ENCODE results near the gene COL26A1. TPM values are rescaled to one million over a fixed set of nuclear protein-coding genes. Genes with fewer than 3 reads are reported as not detected.
A peak's percentile ranks its signal among the peaks of the same experiment; 100 is the strongest.
"Not testable (repeated sequence)": the region's sequence is repeated elsewhere in the genome, so short reads cannot be mapped to it uniquely, and the experiment has no call there.

COL26A1 gene
- not detected in 2 replicates for total RNA-seq (2014; rRNA removed; shearing (Covaris generic))

DNA sequence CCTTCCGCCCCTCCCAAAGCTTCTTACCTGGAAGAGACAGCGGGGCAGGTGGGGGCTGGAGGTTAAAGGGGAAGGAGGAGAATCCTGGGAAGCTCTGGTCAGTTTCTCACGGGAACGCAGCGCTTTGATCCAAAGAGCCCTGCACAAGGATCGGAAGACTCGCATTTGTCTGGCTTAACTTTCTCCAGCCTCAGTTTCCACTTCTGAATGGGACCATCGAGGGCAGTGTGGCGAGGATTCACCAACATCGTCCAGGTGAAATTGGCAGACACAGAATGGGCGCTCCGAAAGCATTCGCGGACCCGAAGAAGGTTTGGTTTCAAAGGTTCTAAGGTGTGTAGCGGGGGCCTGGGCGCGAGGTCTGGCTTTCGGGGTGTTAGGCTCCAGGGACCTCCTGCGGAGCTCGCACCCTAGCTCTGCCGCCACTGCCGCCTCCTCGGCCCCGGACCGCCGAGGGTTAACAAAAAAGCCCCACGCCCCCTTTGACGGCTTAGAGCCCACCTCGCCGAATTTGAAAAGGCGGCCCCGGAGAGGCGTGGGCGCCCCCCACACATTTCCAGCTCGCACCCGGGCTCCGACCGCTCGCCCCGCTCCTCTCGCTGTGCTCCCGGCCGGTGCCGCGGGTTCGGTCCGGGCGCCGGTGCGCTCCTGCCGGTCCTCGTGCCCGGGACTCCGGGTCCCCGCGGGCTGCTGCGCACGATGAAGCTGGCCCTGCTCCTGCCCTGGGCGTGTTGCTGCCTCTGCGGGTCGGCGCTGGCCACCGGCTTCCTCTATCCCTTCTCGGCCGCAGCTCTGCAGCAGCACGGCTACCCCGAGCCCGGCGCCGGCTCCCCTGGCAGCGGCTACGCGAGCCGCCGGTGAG is at the start of gene COL26A1:
COL26A1 (plus strand) TSS at position 542 of the 862 bp plus-strand sequence; CDS start at position 700, 158 bp downstream.
- DNase-seq (ENCODE audit: low spot score): no peak

DNA sequence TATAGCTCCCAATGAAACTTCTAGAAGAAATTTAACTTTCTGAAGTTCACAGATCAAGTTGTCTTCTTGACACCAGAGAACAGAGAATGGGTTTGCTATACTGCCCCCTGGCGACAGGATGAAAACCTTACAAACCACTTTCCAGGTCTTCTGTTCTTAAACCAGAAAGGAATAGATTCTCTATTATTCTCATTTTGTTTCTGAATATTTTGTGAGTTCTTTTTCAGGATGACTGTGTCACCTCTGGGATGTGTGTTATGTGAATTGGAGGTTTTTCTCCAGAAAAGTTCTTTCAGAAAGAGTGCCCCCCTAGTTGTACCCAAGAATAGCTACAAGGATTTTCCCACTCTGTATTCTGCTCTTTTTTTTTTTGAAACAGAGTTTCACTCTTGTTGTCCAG is 47.3 kb upstream of the COL26A1 start:
- DNase-seq (ENCODE audit: low spot score): peak; percentile 66

DNA sequence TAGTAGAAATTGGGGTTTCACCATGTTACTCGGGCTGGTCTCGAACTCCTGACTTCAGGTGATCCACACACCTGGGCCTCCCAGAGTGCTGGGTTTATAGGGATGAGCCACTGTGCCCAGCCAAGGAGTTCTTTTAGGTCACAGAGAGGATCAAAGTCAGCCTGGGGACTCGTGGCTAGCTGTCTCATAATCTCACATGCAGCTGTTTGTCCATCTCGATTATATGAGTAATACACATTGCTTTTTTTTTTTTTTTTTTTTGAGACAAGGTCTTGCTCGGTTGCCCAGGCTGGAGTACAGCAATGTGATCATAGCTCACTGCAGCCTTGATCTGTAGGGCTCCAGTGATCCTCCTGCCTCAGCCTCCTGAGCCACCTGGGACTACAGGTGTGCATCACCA is 43.3 kb upstream of the COL26A1 start:
- no peak for DNase-seq (ENCODE audit: low spot score)

DNA sequence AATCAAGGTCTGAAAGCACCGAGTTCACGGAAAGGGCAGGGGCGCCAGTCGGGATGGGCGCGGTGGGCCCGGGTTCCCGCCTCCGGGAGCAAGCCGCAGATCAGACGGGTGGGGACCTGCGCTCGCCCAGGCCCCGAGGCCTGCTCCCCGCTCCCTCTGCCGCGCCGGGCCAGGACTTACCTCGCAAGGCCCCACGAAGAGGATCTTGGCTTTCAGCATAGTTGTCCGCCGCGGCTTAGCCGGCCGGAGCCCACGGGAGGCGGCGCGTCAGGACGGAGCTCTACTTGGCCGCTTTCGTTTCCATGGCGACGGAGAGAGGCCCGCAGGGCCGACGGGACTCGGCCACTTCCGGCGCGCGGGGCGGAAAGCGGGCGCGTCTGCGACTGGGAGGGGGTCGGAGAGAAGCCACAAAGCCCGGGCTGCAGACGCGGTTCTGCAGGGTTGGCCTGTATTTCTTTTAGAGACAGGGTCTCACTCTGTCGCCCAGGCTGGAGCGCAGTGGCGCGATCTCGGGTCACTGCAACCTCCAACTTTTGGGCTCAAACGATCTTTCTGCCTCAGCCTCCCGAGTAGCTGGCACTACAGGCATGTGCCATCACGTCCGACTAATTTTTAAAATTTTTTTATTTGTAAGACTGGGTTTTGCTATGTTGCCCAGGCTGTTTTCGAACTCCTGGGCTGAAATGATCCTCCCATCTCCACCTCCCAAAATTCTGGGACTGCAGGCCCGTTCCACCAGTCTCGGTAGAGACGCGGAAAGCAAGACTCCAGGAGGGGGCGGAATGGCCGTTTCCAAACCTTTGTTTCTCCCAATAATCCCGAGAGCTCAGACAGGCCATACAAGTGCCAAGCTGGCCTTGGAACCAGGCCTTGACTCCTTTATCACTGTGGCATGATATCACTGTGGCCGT is 40.9 kb upstream of the COL26A1 start, which contains the start of gene IFT22:
IFT22 (minus strand) TSS at position 322 of the 911 bp plus-strand sequence; CDS start at position 219, 103 bp downstream.
- DNase-seq (ENCODE audit: low spot score): peak; percentile 93

DNA sequence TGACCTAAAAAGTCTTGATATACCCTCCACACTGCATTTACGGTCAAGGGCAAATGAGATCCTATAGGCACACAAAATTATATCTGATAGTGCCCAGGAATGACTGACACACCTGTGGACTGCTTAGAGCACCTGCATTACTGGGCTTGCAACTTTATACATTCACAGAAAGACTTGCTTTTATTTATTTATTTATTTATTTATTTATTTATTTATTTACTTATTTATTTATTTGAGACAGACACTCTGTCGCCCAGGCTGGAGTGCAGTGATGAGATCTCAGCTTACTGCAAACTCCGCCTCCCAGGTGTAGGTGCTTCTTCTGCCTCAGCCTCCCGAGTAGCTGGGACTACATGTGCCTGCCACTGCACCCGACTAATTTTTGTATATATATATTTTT is 34.5 kb upstream of the COL26A1 start:
- no peak for DNase-seq (ENCODE audit: low spot score)

DNA sequence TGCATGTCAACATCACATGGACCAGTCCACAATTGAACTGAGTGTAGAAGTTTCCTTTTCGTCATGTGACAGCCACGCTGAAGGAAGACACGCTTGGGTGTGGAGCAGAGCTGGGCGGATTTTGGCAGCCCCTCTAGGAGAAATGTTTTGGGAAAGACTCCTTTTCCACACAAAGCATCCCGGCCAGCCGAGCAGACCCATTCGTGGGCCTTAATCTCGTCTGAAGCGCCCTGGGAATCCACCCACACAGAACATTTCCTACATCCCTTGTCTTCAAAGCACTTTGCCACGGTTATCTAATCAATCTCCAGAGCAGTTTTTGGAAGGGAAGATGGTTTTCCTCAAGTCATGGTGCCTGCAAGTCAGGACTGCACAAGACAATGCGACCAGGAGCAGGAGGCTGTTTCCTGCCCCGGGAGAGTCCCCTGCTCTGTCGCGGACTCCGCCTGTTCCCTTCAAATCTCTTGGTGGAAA is 32.6 kb upstream of the COL26A1 start:
- DNase-seq (ENCODE audit: low spot score): no peak

DNA sequence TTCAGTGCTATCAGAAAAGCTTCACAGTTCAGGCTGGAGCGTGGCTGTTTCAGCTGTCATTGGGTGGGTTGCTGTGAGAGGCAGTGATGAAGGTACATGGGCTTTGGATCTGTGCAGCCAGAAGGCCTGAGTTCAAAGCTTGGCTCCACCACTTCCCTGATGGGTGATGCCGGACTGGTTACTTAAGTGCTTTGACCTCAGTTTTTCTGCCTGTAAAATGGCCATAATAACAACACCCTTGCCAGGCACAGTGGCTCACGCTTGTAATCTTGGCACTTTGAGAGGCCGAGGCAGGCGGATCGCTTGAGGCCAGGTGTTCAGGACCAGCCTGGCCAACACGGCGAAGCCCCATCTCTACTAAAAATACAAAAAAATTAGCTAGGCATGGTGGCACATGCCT is 30.6 kb upstream of the COL26A1 start:
- DNase-seq (ENCODE audit: low spot score): no peak

DNA sequence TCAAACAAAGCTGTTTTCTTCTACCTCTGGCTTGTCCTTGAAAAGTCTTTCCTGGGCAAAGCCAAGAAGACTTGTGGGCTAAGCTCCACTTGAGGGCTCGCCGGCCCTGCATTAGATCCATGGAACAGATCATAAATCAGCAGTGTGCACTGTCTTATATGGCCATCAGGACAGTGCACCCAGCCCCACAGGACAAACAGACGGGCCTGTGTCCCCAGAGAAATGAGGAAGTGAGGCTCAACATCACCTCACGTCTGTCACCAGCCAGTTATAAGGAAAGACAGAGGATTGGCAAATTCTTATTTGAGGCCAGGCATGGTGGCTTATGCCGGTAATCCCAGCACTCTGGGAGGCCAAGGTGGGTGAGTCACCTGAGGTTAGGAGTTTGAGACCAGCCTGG is 28.8 kb upstream of the COL26A1 start:
- DNase-seq (ENCODE audit: low spot score): no peak

DNA sequence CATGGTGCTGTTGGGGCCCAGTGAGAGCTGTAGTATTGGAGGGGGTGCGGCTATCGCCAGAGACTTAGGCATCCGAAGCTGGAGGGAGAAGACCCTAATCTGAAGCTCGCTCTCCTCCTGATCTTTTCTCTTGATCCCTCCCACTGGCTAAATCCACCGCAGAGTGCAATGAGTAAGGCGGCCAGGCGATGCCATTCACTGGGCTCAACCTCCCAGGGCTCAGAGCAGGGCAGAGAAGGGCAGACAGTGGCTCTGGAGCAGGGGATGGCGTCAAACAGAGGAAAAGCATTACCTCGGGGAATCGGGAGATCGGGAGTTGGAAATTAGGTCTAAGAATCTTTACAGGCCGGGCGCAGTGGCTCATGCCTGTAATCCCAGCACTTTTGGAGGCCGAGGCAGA is 22.3 kb upstream of the COL26A1 start:
- DNase-seq (ENCODE audit: low spot score): no peak

DNA sequence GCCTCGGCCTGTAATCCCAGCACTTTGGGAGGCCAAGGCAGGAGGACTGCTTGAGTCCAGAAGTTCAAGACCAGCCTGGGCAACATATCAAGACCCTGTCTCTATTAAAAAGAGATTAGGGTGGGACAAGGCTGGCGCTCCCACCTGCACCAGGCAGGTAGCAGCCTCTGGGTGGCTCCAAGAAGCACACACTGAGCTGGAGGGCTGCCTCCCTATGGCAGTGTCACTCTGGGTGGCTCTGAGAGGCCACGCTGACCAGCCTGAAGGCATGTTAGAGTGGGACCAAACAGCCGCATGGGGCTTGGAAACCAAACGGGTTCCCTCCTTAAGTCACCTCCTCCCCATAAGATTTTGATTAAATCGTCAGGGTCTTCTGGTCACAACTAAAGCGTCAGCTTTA is 19.8 kb upstream of the COL26A1 start:
- no peak for DNase-seq (ENCODE audit: low spot score)

DNA sequence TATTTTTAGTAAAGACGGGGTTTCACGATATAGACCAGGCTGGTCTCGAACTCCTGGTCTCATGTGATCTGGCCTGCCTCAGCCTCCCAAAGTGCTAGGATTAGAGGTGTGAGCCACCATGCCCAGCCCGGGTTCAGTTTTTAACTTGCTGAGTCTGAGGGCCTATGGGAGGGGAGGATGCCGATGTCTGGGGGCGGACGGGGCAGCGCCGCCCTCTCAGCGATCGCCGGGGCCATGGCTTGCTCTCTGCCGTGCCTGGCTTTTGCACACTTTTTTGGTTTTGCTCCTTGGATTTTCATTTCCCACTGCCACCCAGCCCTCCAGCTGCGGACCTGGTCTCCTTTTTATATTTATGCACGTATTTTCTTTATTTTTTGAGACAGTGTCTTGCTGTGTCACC is 15.2 kb upstream of the COL26A1 start:
- DNase-seq (ENCODE audit: low spot score): no peak

DNA sequence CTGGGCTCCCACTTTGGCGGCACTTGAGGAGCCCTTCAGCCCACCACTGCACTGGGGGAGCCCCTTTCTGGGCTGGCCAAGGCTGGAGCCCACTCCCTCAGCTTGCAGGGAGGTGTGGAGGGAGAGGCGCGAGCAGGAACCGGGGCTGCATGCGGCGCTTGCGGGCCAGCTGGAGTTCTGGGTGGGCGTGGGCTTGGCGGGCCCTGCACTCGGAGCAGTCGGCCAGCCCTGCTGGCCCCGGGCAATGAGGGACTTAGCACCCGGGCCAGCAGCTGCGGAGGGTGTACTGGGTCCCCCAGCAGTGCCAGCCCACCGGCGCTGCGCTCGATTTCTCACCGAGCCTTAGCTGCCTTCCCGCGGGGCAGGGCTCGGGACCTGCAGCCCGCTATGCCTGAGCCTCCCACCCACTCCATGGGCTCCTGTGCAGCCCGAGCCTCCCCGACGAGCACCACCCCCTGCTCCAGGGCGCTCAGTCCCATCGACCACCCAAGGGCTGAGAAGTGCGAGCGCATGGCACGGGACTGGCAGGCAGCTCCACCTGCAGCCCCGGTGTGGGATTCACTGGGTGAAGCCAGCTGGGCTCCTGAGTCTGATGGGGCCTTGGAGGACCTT is 14.1 kb upstream of the COL26A1 start:
- not testable (repeated sequence) for DNase-seq (ENCODE audit: low spot score)

DNA sequence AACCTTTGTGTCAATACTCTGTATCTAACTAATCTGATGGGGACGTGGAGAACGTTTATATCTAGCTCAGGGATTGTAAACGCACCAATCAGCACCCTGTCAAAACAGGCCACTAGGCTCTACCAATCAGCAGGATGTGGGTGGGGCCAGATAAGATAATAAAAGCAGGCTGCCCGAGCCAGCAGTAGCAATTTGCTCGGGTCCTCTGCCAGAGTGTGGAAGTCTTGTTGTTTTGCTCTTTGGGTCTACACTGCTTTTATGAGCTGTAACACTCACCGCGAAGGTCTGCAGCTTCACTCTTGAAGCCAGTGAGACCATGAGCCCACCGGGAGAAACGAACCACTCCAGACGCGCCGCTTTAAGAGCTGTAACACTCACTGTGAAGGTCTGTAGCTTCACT is 13.4 kb upstream of the COL26A1 start:
- not testable (repeated sequence) for DNase-seq (ENCODE audit: low spot score)

DNA sequence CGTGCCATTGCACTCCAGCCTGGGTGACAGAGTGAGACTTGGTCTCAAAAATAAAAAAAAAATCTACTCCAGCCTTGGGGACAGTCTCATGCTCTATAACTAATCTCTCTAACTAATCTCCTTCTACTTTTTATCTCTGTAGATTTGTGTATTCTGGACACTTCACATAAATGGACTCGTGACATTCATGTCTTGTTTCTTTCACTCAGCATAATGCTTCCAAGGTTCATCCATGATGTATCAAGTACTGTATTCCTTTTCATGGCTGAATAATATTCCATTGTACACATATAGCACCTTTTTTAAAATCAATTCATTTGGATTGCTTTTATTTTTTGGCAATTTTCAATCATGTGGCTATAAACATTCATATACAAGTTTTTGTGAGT is 9.8 kb upstream of the COL26A1 start:
- DNase-seq (ENCODE audit: low spot score): no peak

DNA sequence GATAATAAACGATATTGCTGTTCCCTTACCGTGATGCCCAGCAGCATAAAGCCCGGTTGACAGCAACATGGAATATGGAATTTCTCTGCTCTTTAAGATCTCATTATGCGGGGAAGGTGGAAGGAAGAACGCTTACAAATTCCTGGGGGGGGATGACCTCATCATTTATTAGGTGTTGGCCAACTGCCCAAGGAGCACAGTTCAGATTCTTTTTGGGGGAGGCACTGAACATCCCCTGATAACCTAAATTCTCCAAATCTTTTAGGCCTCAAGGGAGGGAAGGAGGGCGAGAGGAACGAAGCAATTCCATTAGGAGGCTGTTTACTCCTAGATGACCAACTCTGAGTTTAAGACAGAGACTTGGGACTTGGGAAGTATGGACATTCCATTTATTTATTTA is 5.2 kb upstream of the COL26A1 start:
- DNase-seq (ENCODE audit: low spot score): no peak

DNA sequence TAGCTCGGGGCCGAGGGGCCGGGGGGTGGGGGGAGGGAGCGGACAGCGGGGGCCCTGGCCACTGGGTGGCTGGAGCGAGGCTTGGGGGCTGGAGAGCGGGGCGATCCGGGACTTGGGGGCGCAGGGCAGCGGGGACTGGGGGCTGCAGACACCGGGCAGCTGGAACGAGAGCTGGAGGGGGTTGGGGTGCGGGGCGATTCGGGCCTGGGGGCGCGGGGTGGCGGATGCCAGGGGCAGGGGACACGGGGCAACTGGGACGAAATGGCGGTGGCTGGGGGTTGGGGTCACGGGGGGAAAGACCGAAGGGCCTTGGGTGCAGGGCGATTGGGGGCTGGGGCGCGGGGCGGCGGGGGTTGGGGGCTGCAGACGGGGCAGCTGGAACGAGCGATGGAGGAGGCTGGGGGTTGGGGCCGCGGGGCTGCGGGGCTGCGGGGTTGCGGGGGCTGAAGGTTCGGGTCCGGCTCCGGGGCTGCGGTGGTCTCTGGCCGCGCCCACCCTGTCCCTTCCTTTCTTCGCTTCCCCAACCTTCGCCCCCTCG is 590 bp downstream of the COL26A1 start:
- DNase-seq (ENCODE audit: low spot score): no peak

DNA sequence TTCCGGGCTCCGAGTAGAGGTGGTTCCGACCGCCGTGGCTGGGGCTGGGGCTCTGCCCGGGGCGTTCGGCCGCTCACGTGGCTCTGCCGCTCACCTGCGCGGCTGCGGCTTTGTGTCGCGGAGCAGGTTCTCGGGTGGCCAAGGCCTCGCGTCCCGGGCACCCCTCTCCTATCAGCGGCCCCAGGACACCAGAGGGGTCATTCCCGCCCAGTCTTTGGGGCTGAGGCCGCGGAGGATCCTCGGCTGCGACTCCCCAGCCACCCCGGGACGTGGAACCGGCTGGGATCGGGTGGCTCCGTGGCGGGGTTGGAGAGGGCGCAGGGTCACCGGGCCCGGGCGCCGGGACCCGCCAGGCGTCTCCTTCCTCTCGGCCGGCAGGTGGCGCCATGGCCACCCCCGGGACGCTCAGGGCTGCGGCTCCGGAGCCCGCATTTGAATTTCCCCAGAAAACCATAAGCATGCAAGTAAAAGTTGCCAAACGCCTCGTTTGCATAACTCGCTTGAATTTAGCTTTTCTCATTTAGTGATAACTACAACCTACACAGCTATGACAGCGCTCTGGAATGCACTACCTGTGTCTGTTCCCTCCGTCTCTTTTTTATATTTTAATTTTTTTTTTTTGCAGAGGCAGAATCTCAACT is 1.2 kb downstream of the COL26A1 start:
- DNase-seq (ENCODE audit: low spot score): peak; percentile 47

DNA sequence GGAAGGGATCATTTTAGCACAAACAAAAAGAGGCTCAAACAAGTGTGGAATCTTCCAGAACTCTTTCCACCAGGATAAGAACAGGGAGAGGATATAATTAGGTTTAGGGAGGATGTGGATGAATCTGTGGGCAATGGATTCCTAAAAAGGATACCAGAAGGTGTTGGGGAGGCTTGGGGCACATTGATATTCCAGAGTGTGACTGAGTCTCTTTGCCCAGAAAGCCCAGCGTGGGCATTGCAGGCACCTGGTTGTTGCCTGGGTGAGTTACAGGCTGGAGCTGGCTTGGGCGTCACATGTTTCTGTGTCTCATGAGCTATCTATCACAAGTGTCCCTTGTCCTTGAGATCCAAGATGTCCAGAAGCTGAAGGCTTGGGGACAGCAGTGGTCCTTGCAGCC is 3.3 kb downstream of the COL26A1 start:
- DNase-seq (ENCODE audit: low spot score): no peak

DNA sequence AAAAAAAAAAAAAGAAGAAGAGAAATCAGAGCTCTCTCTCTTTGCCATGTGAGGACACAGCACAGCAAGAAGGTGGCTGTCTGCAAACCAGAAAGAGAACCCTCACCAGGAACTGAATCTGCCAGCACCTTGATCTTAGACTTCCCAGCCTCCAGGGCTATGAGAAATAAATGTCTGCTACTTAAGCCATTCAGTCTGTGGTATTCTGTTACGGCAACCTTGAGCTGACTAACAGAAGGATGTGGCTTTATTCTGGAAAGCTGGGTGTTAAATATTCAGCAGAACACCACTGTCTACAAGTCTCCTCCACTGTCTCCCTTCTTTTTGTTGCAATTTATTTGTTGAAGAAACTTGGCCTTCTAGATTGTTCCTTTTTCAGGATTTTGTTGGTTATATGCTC is 5.0 kb downstream of the COL26A1 start:
- no peak for DNase-seq (ENCODE audit: low spot score)

DNA sequence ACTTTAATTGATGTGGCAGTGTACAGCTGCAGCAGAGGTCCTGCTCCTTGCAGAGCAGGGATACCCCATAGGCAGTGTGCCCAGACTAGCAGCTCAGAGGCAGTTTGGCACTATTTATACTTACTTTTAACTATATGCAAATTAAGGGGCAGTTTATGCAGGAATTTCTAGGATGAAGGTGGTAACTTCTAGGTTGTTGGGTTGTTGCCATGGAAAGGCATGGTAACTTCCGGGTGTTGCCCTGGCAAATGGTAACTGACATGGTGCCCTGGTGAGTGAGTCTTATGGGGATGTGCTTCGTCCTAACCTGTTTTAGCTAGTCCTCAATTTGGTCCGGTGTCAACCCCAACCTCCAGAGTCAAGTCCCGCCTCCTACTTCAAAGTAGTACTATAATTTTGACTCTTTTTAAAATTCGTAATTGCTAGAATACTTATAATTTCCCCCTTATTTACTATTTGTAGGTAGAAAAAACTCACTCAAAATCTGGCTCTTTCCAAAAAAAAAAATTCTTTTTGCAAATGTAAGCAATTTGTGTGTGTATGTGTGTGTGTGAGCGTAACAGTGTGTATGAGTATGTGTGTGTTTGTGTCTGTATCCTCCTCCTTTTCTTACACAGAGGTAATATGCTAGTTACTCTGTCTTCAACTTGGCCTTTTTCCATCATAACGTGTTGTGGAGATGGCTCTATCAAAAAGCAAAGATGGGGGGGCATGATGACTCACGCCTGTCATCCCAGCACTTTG is 5.9 kb downstream of the COL26A1 start:
- peak; percentile 10 for DNase-seq (ENCODE audit: low spot score)
